ENCODE measurements around the gene LRRC74A. TPM values are rescaled to one million over a fixed set of nuclear protein-coding genes. Genes with fewer than 3 reads are reported as not detected.

The LRRC74A gene
- total RNA-seq, 1 experiment from 2014 or later, result not detected

Other genes starting within 250 kb of the LRRC74A start
- 2.9 and 3.5 TPM in 2 replicates for gene VASH1, start 64.9 kb upstream of the LRRC74A start, total RNA-seq (2014; rRNA removed; shearing (Covaris generic))
- 4.0 and 4.8 TPM in 2 replicates for gene ANGEL1, start 13.5 kb upstream of the LRRC74A start, total RNA-seq (2014; rRNA removed; shearing (Covaris generic))
- gene IRF2BPL, start 202.3 kb downstream of the LRRC74A start, total RNA-seq (2014; rRNA removed; shearing (Covaris generic)), result 20.8 and 24.7 TPM in 2 replicates